NCI-H510A treated with DMSO at 0.1 percent for 48 hours (cell line): ENCODE measurements around the gene RIPOR2.

ENCODE experiments used
- DNase-seq: peaks from one replicate; lab custom pipeline; 2025; lab: John Stamatoyannopoulos, UW

The RIPOR2 gene

GRCh38 chr6:24876499-24877465, 59.0 kb downstream of the RIPOR2 start:
- DNase-seq = no peak

GRCh38 chr6:24875534-24875901, 60.2 kb downstream of the RIPOR2 start:
- no peak for DNase-seq

GRCh38 chr6:24874776-24875533, 60.8 kb downstream of the RIPOR2 start:
- no peak for DNase-seq

DNA sequence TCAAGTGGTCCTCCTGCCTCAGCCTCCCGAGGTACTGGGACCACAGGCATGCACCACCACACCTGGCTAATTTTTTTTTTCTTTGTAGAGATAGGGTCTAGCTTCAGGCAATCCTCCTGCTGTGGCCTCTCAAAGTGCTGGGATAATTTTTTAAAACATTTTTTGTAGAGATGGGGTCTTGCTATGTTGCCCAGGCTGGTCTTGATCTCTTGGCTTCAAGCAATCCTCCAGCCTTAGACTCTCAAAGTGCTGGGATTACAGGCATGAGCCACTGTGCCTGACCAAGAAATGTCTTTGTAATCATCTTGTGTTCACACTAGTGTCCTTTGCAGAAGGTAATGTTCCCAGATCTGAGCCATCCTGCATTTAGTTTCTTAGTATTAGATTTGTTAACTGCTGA, 61.6 kb downstream of the RIPOR2 start:
- no peak for DNase-seq

GRCh38 chr6:24872779-24873178, 63.0 kb downstream of the RIPOR2 start:
- DNase-seq = no peak

- DNase-seq = no peak
These were observed 67.0 kb downstream of the RIPOR2 start for GRCh38 chr6:24868765-24869164.

GRCh38 chr6:24867104-24867703, 68.6 kb downstream of the RIPOR2 start:
- DNase-seq = no peak

GRCh38 chr6:24865161-24865560, 70.6 kb downstream of the RIPOR2 start:
- DNase-seq = peak; percentile 24

DNA sequence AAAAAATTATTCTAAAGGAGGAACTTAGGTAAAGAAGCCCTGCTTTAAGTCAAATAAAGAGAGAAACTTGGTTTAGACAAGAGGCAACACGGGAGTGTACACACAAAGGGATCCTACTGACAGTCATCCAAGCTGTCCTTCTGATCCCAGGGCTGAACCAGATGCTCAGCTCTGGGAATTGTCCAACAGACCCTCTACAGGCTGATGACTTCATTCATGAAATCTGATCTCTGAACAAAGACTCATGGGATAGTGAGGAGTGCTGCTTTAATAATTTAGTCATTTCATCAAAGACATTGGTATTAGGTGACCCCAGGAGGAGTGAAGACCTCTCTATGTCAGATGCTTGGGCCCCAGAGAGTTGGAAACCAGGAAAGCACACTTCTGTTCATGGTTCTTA, 71.4 kb downstream of the RIPOR2 start:
- DNase-seq = peak; percentile 69

GRCh38 chr6:24861934-24862333, 73.8 kb downstream of the RIPOR2 start:
- no peak for DNase-seq

DNA sequence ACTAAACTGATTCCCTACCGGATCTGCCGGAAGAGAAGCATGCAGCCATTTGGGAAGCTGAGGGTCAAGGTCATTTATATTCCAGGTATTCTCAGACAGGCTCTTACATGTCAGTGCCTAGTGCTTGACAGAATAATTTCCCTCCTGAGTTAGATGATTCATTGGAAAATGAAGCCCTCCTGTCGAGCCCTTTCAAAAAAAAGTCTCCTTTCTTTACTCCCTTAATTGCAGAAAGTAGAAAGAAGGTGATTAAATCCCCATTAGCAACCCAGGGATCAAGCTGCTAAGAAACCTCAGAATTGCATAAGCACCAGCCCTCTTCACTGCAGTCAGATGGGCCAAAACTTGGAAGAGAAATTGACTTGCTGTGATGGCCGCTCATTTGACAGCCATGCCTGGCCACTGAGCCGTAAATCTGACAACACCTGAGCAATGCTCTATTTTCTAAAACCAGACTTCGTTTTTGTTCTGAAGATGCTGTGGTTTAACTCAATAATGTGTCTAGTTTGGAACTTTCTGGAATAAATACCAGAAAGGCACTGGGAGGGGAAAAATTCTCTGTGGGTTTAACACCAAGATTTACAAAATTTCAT, 76.1 kb downstream of the RIPOR2 start:
- DNase-seq = no peak

GRCh38 chr6:24859132-24859531, 76.6 kb downstream of the RIPOR2 start:
- no peak for DNase-seq

- DNase-seq = no peak
These were observed 77.5 kb downstream of the RIPOR2 start for GRCh38 chr6:24858177-24858653.

DNA sequence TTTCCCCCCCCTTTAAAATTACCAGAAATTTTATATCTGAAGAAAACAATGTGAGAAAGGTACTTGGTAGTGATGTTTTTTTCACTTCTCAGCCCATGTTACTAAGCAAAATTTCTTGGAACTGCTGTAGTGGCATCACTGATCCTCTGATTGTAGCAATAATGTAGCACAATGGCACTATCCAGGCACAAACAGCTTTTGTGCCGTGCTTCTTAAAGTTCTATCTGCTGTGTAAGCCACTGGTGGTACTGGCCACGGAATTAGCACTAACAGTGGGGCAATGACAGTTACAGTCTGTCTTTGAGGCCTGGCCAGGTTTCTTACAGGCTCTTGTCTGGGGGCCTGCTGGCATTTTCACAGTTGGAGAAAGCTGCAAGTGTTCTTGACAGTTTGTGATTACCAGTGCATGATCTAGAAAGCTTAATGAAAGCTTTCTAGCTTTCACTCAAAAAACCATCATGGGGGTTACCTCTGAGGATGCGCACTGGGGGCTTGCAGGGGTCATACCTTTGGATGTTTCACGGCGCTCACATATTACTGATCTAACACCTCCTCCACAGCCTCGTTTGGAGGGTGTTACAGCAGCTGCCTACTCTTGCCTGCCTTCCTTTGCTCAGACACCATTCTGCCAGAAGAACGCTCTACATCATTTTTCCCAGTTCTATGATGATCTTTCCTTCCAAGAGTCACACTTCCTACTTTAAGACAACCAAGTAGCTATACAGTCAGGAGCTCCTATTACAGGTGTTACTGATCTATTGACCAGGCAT, 78.7 kb downstream of the RIPOR2 start:
- DNase-seq = no peak

- no peak for DNase-seq
These were observed 79.5 kb downstream of the RIPOR2 start for GRCh38 chr6:24856246-24856599.

DNA sequence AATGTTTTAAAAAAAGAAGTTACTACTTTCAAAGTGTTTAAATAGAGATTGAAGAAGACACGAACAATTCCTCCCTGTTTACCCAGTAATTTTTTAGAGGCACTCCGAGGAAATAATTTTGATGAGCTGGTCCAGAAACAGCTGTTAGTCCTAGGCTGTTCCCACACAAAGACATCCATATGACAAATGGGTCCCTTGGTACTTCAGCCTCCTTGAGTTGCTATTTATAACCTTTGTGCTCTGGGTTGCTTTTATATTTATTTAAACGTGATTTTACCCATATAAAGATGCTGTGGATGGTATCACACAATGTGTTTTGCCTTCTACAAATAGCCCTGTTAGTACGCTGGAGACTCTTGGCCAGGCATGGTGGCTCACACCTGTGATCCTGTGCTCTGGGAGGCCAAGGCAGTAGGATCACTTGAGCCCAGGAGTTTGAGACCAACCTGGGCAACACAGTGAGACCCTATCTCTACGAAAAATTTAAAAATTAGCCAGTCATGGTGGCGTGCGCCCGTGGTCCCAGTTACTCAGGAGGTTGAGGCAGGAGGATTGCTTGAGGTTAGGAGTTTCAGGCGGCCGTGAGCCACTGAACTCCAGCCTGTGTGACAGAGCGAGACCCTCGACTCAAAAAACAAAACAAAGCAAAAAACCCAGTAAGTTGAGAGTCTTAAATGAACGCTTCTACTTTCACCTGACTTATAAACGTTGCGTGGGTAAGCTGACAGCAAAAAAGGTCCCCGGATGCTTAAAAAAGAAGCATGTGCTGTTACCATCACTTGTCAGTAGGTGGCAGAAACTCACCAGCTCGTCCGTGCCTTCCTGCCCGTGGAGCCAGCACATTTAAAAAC, 80.1 kb downstream of the RIPOR2 start:
- DNase-seq = peak; percentile 87

DNA sequence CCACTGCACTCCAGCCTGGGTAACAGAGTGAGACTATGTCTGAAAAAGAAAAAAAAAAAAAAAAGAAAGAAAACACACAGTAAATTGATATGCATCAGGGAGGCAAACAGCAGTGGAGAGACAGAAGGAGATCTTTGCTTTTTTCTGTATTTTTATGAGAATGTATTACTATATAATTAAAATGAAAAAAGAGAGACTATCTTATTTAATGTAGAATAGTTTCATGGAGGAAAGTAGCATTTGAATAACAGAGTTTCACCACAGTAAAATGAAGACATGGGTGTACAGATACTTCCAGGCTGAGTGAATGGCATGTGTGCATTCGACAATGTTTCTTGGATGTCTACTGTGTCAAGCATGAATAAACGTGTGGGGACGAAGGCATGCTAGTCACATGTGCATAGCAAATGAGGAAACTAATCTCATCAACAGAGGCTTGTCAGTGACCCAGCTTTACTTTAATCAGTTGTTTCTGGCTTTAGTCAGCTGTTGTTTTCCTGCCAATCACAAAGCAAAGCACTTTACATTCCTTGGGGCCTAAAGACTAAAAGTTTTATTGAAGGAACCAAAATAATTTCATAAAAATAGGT, 81.6 kb downstream of the RIPOR2 start:
- no peak for DNase-seq

DNA sequence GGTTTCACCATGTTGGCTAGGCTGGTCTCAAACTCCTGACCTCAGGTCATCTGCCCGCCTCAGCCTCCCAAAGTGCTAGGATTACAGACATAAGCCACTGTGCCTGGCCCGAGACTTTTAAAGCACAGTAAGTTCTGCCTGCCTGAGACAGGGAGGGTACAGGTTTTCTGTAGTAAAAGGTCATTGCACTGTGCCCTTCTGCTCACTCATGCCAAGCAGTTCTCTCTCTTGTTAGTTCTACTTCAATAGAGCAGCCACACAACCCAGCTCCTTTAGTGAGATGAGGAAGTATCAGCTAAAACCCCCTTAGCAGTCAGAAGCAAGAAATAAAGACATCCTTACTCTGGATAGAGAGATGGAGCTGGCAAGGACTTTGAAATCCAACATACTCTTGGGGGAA, 84.7 kb downstream of the RIPOR2 start:
- no peak for DNase-seq

GRCh38 chr6:24849713-24850112, 86.0 kb downstream of the RIPOR2 start:
- no peak for DNase-seq

GRCh38 chr6:24848461-24848860, 87.3 kb downstream of the RIPOR2 start:
- DNase-seq = peak; percentile 9
